Fibroblast of pulmonary artery (primary cell): ENCODE results near the gene RNF225.
A peak's percentile ranks its signal among the peaks of the same experiment; 100 is the strongest.

ENCODE experiments used
- DNase-seq: peaks from one replicate; pipeline ENCODE4 v3.0.0-alpha.2; 2010; ENCODE audit warnings: low read depth
- H3K4me3 ChIP-seq: replicated peaks from 2 replicates; pipeline ENCODE4 v1.5.1; 2011; ENCODE audit warnings: low read depth, mild to moderate bottlenecking, control low read depth, low read length, moderate library complexity
- TF ChIP-seq, protein P1 (sequence below): IDR thresholded peaks from 2 replicates; pipeline ENCODE4 v1.5.1; 2011; ENCODE audit warnings: mild to moderate bottlenecking, control low read depth, low read length, inconsistent platforms; ENCODE audit errors: missing control alignments

Gene RNF225

DNA sequence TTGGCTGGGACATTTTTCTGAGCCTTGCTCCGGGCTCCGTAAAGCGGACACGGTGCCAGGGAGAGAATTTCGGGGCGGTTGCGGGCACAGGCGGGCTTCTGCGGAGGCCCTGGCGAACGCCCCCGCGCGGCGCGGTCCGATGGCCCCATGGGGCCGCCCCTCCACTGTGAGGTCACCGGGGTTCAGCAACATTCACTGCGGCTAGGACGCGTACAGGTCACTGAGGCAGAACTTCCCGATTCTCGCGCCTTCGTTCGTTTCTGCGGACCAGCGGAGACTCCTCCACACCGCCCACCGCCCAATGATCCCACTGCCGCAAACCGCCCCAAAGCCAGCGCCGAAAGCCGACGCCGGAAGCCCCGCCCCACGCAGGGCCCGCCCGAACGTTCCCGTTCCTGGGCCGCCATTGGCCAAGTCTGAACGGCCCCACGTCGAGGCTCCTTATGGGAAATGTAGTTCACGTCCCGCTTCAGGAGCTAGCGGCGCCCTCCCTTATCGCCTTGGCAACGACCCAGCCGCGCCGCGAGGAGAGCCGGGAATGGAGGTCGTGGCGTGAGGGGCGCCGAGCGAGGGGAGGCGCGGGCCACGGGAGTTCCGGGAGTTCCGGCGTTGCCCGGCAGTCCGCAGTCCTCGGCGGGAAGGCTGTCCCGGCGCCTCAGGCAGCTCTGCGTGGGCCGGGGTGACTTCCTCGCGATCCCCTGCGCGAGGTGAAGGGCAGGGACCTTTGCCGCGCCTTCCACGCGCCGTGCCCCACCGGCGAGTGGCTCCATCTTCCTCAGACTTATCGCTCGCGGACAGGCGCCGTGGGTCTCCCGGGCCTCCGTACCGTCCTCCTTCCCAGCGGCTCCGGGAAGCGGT, 12.9 kb downstream of the RNF225 start, which contains the start of gene ZNF584:
TSS of gene ZNF584 (plus strand) at position 498 of the 858 bp plus-strand sequence. CDS start 499 bp downstream, outside the sequence.
- peak within 1 kb of the TSS; percentile 91 for H3K4me3 ChIP-seq
- TF ChIP-seq, protein P1, sequence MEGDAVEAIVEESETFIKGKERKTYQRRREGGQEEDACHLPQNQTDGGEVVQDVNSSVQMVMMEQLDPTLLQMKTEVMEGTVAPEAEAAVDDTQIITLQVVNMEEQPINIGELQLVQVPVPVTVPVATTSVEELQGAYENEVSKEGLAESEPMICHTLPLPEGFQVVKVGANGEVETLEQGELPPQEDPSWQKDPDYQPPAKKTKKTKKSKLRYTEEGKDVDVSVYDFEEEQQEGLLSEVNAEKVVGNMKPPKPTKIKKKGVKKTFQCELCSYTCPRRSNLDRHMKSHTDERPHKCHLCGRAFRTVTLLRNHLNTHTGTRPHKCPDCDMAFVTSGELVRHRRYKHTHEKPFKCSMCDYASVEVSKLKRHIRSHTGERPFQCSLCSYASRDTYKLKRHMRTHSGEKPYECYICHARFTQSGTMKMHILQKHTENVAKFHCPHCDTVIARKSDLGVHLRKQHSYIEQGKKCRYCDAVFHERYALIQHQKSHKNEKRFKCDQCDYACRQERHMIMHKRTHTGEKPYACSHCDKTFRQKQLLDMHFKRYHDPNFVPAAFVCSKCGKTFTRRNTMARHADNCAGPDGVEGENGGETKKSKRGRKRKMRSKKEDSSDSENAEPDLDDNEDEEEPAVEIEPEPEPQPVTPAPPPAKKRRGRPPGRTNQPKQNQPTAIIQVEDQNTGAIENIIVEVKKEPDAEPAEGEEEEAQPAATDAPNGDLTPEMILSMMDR: no peak
- DNase-seq: peak; percentile 93

DNA sequence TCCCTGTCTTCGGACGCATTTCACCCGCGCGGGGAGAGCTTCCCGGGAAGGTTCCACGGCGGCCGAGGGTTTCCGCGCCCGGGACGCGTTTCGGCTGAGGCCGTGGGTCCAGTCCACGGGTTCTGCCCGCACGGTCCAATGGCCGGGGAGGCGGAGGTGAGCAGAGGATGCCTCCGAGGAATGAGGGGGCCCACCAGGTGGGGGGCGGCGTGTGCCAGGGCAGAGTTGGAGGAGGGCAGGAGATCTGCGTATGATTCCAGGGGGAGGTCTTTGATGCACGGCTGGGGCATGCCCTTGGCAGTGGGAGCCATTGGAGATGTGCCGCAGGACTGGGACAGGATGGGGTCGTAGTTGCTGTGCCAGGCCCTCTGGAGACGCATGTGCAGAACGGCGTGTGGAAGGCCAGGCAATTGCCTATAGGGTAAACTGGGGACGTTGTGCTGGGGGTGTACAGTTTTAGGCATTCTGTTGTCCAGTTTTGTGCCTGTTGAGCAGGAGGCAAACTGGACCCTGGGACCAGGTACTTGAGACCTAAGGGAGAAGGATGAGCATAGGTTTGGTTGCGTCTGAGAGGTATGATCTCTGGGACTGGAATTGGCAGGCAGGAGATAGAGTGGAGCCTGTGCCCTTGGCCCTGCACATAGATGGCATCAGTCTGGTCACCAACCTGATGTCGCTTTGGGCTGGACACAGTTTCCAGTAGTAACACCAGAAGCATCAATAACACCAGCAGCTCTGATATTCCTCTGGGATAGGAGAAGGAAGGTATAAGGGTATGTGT, 13.7 kb downstream of the RNF225 start:
- H3K4me3 ChIP-seq: peak overlapping the region; percentile 91

DNA sequence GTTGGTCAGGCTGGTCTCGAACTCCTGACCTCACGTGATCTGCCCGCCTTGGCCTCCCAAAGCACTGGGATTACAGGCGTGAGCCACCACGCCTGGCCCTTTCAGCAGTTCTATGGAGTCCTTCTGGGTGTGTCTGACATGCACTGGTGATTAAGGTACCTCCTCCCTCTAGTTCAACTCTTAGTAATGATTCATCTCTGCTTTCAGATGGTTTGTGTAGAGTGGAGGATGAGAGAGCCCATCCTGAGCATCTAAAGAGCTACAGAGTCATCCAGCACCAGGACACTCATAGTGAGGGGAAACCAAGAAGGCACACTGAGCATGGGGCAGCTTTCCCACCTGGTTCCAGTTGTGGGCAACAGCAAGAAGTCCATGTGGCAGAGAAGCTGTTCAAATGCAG, 21.1 kb downstream of the RNF225 start:
- TF ChIP-seq, protein P1: no peak
- DNase-seq: no peak
- no peak overlapping the region for H3K4me3 ChIP-seq

More for the DNA sequence above, 13.7 kb downstream of the RNF225 start:
- DNase-seq: no peak
- TF ChIP-seq, protein P1: no peak

DNA sequence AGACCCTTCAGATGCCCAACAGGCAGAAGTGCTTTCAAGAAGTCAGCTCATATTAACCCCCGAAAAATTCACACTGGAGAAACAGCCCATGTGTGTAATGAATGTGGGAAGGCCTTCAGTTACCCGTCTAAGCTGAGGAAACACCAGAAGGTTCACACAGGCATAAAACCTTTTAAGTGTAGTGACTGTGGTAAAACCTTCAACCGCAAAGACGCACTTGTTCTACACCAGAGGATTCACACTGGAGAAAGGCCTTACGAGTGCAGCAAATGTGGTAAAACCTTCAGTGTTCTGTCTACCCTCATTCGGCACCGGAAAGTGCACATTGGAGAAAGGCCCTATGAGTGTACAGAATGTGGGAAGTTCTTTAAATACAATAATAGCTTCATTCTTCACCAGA, 21.6 kb downstream of the RNF225 start:
- no peak overlapping the region for H3K4me3 ChIP-seq
- TF ChIP-seq, protein P1: no peak
- no peak for DNase-seq

DNA sequence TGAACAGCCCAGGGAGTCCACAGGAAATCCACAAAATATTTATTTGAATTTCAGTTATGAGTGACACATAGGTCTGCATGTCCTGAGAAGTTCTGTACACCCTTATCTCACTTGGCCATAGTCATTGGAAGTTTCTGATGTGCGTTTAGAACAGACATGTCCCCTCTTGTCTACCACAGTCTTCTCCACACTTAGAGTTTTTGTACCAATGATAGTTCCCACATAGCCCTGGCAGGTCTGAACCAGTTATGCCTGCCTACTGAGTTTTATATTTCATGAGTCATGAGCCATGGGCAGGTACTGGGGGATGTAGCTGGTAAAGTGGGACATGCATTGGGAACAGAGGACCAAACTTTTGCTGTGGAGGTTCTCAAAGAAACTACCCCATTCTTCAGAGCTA, 33.2 kb downstream of the RNF225 start:
- TF ChIP-seq, protein P1: no peak
- H3K4me3 ChIP-seq: no peak overlapping the region
- DNase-seq: no peak

- H3K4me3 ChIP-seq: no peak overlapping the region
Observed at GRCh38 chr19:58429745-58430144, 34.3 kb downstream of the RNF225 start.

More at GRCh38 chr19:58429745-58430144, 34.3 kb downstream of the RNF225 start:
- TF ChIP-seq, protein P1: no peak
- no peak for DNase-seq
